ENCODE measurements around the gene MAML3. TPM values are rescaled to one million over a fixed set of nuclear protein-coding genes. Genes with fewer than 3 reads are reported as not detected.

MAML3 gene
- total RNA-seq, 1 donor from 2014 or later = 0.54 TPM

DNA sequence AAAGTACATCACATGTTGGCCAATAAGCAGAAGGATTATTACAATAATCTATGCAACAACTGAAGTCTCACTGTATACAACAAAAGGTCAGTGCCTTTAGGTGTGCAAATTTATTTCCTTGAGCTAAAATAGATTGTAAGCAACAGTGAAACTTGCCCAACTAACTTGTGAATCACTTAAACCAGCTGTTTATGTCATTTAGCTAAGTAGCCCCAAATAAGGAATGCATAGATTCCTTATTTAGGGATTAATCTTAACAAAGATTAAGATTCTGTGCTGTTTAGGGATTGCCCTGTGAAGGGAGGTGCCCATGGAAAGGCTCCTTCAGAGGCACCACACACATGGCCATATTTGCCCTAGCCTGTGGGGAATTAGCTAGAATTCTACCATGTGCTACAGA lies 168.6 kb downstream of the MAML3 start:
- Mint-ChIP-seq H3K4me3 (no peak overlapping the region), H3K27me3 (peaks cover 19% of the 10 kb centered on the region), H3K27ac (no peak overlapping the region), H3K36me3 (ENCODE audit: low read depth) (no peaks in the 10 kb centered on the region), H3K9me3 (no peaks in the 10 kb centered on the region), H3K4me1 (peaks cover 7% of the 10 kb centered on the region)
- intact Hi-C loops (cut with micrococcal nuclease) = no loop called here
- DNase-seq = no peak

DNA sequence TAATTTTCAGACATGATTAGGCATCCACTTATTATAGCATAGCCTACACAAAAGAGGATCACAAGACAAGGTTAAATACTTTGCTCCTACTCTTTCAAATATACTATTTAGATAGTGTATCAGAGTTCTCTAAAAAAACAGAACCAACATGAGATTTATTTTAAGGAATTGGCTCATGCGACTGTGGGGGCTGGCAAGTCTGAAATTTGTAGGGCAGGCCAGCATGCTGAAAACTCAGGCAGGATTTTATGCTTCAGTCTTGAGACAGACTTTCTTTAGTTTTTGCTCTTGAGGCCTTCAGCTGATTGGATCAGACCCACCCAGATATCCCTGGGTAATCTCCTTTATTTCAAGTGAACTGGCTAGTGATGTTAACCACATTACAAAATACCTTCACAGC lies 169.5 kb downstream of the MAML3 start:
- Mint-ChIP-seq H3K27ac (no peak overlapping the region), H3K36me3 (ENCODE audit: low read depth) (peaks cover 2% of the 10 kb centered on the region), H3K9me3 (peaks cover 3% of the 10 kb centered on the region), H3K27me3 (peaks cover 19% of the 10 kb centered on the region), H3K4me3 (no peak overlapping the region), H3K4me1 (peaks cover 4% of the 10 kb centered on the region)
- DNase-seq = no peak
- intact Hi-C loops (cut with micrococcal nuclease) = no loop called here

DNA sequence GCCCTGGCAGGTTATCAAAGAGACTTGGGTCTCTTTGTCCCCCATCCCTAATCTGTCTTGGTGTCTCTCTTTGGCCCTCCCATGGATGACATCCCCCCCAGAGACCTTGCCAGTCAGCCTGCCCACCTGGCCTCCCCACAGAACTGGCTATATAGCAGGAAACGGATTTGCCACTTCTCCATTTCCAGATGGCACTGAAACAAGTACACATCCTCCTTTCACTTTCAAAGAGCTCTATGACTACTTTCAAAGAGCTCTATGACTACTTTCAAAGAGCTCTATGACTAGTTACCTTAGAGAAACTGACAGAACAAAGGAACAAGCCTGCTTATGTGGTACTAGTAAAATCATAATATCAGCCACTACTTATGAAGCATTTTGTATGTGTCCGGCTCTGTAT lies 175.3 kb downstream of the MAML3 start:
- H3K4me3 Mint-ChIP-seq = peak overlapping the region; percentile 40
- intact Hi-C loops (cut with micrococcal nuclease) = loop anchor here (1.0 to 2.0 kb wide), 2 partner anchors 28 to 120 kb away; no protein-coding TSS in a partner anchor
- peaks cover 10% of the 10 kb centered on the region for H3K9me3 Mint-ChIP-seq
- H3K27me3 Mint-ChIP-seq = peaks cover 4% of the 10 kb centered on the region
- H3K4me1 Mint-ChIP-seq = peaks cover 35% of the 10 kb centered on the region
- H3K27ac Mint-ChIP-seq = peak overlapping the region; percentile 86
- peak; percentile 69 for DNase-seq
- peaks cover 4% of the 10 kb centered on the region for H3K36me3 Mint-ChIP-seq (ENCODE audit: low read depth)

DNA sequence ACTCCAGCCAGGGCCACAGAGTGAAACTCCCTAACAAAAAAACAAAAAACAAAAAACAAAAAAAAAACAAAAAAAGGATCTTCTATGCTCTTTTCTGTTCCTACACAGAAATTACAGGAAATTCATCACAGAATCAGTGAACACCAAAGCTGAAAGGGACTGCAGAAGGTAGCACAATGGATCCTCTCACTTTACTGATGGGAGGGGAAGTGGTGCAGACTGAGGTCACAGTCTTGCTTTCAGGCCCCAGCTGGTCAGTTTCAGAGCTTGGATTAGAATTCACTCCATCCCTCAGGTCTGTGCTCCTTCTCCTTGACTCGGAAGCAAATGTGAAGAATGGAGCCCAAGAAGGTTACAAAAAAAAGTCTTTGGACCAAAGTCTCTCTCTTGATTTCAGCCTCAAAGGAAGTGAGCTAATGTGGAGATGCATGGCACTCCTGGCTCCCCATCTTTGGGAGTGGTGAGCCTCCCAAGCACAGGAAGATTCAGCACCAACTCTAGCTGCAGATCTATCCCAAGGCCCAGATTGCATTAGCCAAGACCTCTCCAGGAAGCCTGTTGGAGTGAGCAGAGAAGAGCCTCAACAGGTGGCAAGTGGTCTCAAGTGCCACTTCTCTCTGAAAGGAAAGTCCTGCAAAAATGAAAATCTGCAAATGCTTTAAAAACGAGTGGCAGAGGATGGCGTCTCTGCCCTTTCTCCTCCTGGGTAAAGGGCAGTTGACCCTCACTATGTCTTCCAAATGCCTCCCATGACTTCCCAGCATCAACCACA lies 176.0 kb downstream of the MAML3 start:
- peaks cover 4% of the 10 kb centered on the region for H3K36me3 Mint-ChIP-seq (ENCODE audit: low read depth)
- no peak overlapping the region for H3K4me3 Mint-ChIP-seq
- H3K27me3 Mint-ChIP-seq = peaks cover under 1% of the 10 kb centered on the region
- H3K9me3 Mint-ChIP-seq = peaks cover 10% of the 10 kb centered on the region
- no peak for DNase-seq
- no peak overlapping the region for H3K27ac Mint-ChIP-seq
- intact Hi-C loops (cut with micrococcal nuclease) = loop anchor here (1.0 to 2.0 kb wide), 2 partner anchors 28 to 119 kb away; no protein-coding TSS in a partner anchor
- peaks cover 38% of the 10 kb centered on the region for H3K4me1 Mint-ChIP-seq

DNA sequence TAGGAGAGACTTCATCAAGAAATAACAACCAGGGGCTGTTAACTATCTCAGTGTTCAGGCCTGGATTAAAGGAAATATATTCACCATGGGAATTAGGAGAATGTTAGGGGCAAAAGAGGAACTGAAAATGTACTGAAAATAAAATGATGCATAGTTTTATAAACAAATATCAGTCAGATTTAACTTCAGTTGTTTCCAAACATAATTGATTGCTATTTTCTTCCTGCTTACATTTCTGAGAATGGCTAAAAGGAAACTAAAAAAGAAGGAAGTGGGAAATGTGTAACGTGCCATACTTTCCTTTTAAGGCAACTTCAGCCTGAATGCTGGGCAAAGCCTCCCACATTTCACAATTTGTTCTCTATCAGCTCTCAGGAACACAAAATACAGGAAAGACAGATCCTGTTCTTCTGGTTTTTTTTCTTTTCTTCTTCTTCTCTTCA lies 178.1 kb downstream of the MAML3 start:
- Mint-ChIP-seq H3K4me3 (peak overlapping the region; percentile 35), H3K36me3 (ENCODE audit: low read depth) (peaks cover 4% of the 10 kb centered on the region), H3K27ac (peak overlapping the region; percentile 20), H3K27me3 (no peaks in the 10 kb centered on the region), H3K9me3 (peaks cover 10% of the 10 kb centered on the region), H3K4me1 (peaks cover 41% of the 10 kb centered on the region)
- intact Hi-C loops (cut with micrococcal nuclease) = no loop called here
- no peak for DNase-seq

DNA sequence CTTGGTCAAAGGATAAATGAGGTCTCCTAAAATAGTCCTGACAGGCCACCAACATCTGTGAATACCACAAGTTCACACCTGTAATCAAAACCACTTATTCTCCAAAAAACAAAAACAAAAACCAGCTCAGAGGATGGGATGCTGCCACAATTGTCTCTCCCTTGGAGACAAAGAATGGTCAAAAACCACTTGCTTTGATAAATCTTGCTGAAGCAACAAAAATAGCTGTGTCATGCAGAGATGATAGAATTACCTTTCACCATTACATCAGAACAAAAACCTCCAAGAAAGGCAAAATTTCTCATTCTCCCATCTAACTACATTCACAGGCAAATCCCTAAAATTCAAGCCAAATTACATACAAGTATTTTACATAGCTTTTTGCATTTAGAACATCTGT lies 180.4 kb downstream of the MAML3 start:
- Mint-ChIP-seq H3K9me3 (peaks cover 5% of the 10 kb centered on the region), H3K4me3 (no peak overlapping the region), H3K4me1 (peaks cover 34% of the 10 kb centered on the region), H3K27ac (no peak overlapping the region), H3K36me3 (ENCODE audit: low read depth) (peaks cover under 1% of the 10 kb centered on the region), H3K27me3 (peaks cover 1% of the 10 kb centered on the region)
- no peak for DNase-seq
- intact Hi-C loops (cut with micrococcal nuclease) = no loop called here

DNA sequence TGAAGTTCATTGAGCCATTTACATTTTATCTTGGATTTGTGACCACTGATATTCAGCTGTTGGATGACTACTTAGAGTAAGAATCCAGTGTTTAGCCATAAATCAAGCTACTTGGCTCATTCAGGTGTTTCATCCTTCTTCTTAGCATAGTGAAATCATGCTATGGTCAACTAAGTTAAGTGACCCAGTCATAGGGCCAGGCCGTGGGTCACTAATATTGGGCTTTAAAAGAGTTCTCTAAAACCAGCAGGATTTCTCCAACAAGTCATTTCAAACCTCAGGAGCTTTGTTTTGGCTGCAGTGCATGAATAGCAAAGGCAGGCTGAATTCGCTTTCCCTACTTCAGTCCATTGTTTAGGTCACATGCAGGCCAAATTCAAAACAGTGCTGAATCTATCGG lies 181.0 kb downstream of the MAML3 start:
- H3K4me1 Mint-ChIP-seq = peaks cover 28% of the 10 kb centered on the region
- peaks cover under 1% of the 10 kb centered on the region for H3K9me3 Mint-ChIP-seq
- H3K4me3 Mint-ChIP-seq = no peak overlapping the region
- H3K27me3 Mint-ChIP-seq = peaks cover 1% of the 10 kb centered on the region
- no peak for DNase-seq
- intact Hi-C loops (cut with micrococcal nuclease) = no loop called here
- no peak overlapping the region for H3K27ac Mint-ChIP-seq
- no peaks in the 10 kb centered on the region for H3K36me3 Mint-ChIP-seq (ENCODE audit: low read depth)

DNA sequence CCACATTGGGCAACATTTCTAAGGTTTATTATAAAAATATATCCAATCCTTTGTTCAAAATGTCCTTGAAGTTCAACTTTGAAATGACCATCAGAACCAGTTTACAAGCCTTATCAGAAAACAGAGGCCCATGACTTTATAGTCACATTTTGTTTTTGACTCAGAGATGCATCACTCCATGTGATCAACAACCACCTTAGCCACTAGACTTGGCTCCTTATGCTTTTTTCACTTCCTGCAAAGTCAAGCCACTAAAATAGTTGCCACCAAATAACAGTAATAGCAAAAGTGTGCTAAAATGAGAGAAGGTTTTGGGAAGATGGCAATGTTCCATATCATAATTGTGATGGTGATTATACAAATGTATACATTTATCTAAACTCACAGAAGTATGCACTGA lies 181.7 kb downstream of the MAML3 start:
- H3K4me3 Mint-ChIP-seq = no peak overlapping the region
- peaks cover 25% of the 10 kb centered on the region for H3K4me1 Mint-ChIP-seq
- H3K36me3 Mint-ChIP-seq (ENCODE audit: low read depth) = no peaks in the 10 kb centered on the region
- H3K27me3 Mint-ChIP-seq = peaks cover 1% of the 10 kb centered on the region
- no peak overlapping the region for H3K27ac Mint-ChIP-seq
- no peak for DNase-seq
- no peaks in the 10 kb centered on the region for H3K9me3 Mint-ChIP-seq
- intact Hi-C loops (cut with micrococcal nuclease) = no loop called here

DNA sequence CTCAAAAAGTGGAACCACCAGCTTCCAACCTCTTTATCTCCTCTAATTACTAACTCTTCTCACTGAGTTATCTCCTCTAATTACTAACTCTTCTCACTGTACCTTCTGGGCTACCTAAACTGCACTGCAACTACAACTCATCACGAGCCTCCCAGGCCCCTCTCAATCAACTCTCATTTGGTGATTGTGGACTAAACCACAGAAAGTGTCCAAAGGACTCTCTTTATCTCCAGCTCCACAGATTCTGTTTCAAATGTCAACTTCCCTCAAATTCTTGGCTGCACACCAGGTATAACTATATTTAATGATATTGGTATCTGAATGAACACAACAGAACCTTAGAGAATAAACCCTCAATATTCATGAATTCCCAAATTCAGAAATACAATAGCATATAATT lies 182.9 kb downstream of the MAML3 start:
- peaks cover 16% of the 10 kb centered on the region for H3K4me1 Mint-ChIP-seq
- H3K4me3 Mint-ChIP-seq = no peak overlapping the region
- intact Hi-C loops (cut with micrococcal nuclease) = no loop called here
- H3K27me3 Mint-ChIP-seq = peaks cover 3% of the 10 kb centered on the region
- H3K27ac Mint-ChIP-seq = no peak overlapping the region
- no peak for DNase-seq
- H3K9me3 Mint-ChIP-seq = no peaks in the 10 kb centered on the region
- H3K36me3 Mint-ChIP-seq (ENCODE audit: low read depth) = no peaks in the 10 kb centered on the region

DNA sequence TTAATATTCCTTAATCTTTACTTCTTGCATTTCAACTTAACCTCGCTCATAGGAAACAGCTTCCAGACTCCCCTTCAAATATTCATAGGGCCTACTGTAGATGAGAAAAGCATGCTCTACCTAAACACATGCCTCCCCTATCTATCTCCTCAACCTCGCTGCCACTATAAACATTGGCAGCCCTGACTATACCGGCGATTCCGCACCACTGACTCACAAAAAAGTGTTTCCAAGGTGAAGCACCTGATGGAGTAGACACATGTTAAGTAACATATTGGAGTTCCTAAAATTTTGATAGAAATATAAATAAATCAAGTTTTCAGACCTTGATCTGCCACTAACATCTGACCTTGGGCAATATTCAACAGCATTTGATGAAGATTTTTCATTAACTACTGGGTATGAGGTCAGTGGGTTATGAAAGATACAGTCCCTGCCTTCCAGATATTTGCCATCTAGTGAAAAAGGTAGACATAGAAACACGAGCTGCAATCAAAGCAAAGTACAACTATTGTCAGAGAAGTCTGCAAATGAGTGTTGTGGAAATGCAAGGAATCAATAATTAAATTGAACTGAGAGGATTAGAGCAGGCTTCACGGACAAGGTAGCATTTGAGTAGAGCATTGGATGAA lies 184.2 kb downstream of the MAML3 start:
- peaks cover 7% of the 10 kb centered on the region for H3K4me1 Mint-ChIP-seq
- intact Hi-C loops (cut with micrococcal nuclease) = no loop called here
- no peak overlapping the region for H3K27ac Mint-ChIP-seq
- DNase-seq = no peak
- H3K9me3 Mint-ChIP-seq = no peaks in the 10 kb centered on the region
- no peak overlapping the region for H3K4me3 Mint-ChIP-seq
- H3K27me3 Mint-ChIP-seq = peaks cover 6% of the 10 kb centered on the region
- no peaks in the 10 kb centered on the region for H3K36me3 Mint-ChIP-seq (ENCODE audit: low read depth)

DNA sequence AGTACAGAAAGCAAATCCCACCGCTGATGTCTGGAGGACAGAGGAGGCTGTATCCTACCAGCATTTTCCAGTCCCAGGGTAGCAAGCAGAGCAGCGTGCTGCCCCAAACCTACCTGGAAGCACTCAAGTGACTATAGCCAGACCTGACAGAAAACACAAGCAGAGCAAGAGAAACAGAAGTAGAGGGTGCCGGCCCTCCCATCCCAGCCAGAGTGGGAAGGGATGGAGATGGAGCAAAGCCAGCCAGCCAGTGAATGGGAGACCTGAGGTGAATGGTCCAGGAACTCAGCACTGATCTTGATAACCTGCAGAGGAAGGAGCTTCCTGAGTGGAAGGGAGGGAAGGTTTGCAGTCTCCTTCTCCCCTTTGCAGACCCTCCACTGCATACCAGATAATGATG lies 185.2 kb downstream of the MAML3 start:
- DNase-seq = no peak
- H3K9me3 Mint-ChIP-seq = no peaks in the 10 kb centered on the region
- H3K4me1 Mint-ChIP-seq = peaks cover 8% of the 10 kb centered on the region
- H3K4me3 Mint-ChIP-seq = no peak overlapping the region
- H3K27me3 Mint-ChIP-seq = peaks cover 9% of the 10 kb centered on the region
- intact Hi-C loops (cut with micrococcal nuclease) = no loop called here
- no peak overlapping the region for H3K27ac Mint-ChIP-seq
- no peaks in the 10 kb centered on the region for H3K36me3 Mint-ChIP-seq (ENCODE audit: low read depth)

DNA sequence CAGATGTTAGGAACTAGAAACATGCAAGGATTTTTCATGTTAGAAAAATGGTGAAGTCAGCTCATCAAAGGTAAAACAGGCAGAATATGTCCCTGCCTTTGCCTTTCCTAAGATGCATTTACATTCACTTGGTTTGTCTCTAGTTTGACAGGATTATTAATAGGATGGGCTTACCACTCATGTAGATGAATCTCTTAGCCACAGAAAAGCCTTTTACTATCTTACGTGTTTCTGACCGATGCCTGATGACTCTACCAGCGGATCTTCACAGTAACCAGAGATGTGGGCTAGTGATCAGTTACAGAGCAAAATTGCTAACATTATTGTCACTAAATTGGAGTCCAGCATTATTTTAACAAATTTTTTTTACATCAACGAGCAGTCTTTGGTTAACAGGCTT lies 187.6 kb downstream of the MAML3 start:
- H3K4me1 Mint-ChIP-seq = peaks cover 2% of the 10 kb centered on the region
- DNase-seq = no peak
- intact Hi-C loops (cut with micrococcal nuclease) = no loop called here
- H3K4me3 Mint-ChIP-seq = no peak overlapping the region
- H3K9me3 Mint-ChIP-seq = no peaks in the 10 kb centered on the region
- peaks cover 12% of the 10 kb centered on the region for H3K27me3 Mint-ChIP-seq
- H3K27ac Mint-ChIP-seq = no peak overlapping the region
- no peaks in the 10 kb centered on the region for H3K36me3 Mint-ChIP-seq (ENCODE audit: low read depth)

DNA sequence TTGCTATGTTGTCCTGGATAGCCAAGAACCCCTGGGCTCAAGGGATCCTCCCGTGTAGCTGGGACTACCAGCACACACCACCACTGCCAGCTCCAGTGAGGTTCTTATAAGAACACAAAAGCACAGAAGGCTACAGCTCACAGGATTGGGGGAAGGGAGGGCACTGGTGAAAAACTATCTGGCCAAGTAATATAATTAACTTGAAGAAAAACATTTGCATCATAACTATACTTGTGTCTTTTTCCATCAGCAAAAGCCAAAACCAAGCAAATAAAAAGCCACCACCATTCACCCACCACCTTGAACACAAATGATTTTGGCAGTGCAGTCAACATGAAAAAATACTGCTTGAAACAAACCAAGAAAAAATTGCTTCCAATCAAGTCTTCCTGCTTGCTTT lies 188.2 kb downstream of the MAML3 start:
- Mint-ChIP-seq H3K4me3 (no peak overlapping the region), H3K9me3 (no peaks in the 10 kb centered on the region), H3K36me3 (ENCODE audit: low read depth) (no peaks in the 10 kb centered on the region), H3K4me1 (peaks cover 2% of the 10 kb centered on the region), H3K27ac (no peak overlapping the region), H3K27me3 (peaks cover 17% of the 10 kb centered on the region)
- intact Hi-C loops (cut with micrococcal nuclease) = no loop called here
- no peak for DNase-seq

DNA sequence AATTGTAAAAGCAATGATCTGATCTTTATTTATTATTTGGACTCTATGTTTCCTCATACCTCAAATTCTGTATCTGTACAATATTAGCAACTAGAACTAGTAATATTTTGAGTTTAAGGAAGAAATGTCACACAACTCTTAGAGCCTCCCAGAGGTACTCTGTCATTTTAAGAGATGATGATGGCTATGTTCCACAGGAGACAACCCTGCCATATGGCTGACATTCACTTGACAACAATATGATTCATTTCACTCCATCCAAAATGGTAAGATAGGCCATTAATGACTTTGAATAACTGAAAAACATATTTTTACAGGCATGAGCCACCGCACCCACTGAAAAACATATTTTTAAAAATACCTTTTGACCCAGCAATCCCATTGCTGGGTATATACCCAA lies 190.3 kb downstream of the MAML3 start:
- no peaks in the 10 kb centered on the region for H3K9me3 Mint-ChIP-seq
- peaks cover 2% of the 10 kb centered on the region for H3K4me1 Mint-ChIP-seq
- H3K36me3 Mint-ChIP-seq (ENCODE audit: low read depth) = no peaks in the 10 kb centered on the region
- H3K4me3 Mint-ChIP-seq = no peak overlapping the region
- H3K27ac Mint-ChIP-seq = no peak overlapping the region
- peaks cover 27% of the 10 kb centered on the region for H3K27me3 Mint-ChIP-seq
- intact Hi-C loops (cut with micrococcal nuclease) = no loop called here
- DNase-seq = no peak

All from activated CD4-positive, alpha-beta T cell treated with anti-CD3 and anti-CD28 coated beads, Interleukin-2, amount 10 ng/mL, durations not matched to agents 24 days and 14 days (primary cell).